GM21529 (cell line): ENCODE measurements around the gene SYT2.
"Not testable (repeated sequence)": the region's sequence is repeated elsewhere in the genome, so short reads cannot be mapped to it uniquely, and the experiment has no call there.

Experiments used
- ATAC-seq: cut with Tn5 transposase; IDR thresholded peaks from one replicate; pipeline ENCODE4 v1.9.1; 2021; ENCODE audit not compliant: unreplicated experiment

SYT2 gene

GRCh38 chr1:202625416-202626360, 84.6 kb downstream of the SYT2 start:
- peak; percentile 76 for ATAC-seq

- no peak for ATAC-seq
These were observed 85.5 kb downstream of the SYT2 start for GRCh38 chr1:202624781-202625108.

GRCh38 chr1:202624088-202624780, 86.0 kb downstream of the SYT2 start:
- no peak for ATAC-seq

- ATAC-seq = not testable (repeated sequence)
These were observed 86.8 kb downstream of the SYT2 start for GRCh38 chr1:202623476-202623875.

- no peak for ATAC-seq
These were observed 87.2 kb downstream of the SYT2 start for GRCh38 chr1:202623075-202623474.

GRCh38 chr1:202622388-202622787, 87.9 kb downstream of the SYT2 start:
- no peak for ATAC-seq

GRCh38 chr1:202621446-202621845, 88.8 kb downstream of the SYT2 start:
- ATAC-seq = no peak

- ATAC-seq = not testable (repeated sequence)
These were observed 90.2 kb downstream of the SYT2 start for GRCh38 chr1:202620036-202620435.

- no peak for ATAC-seq
These were observed 90.7 kb downstream of the SYT2 start for GRCh38 chr1:202619505-202619904.

- ATAC-seq = not testable (repeated sequence)
These were observed 91.2 kb downstream of the SYT2 start for GRCh38 chr1:202619012-202619411.

GRCh38 chr1:202616355-202616915, 93.8 kb downstream of the SYT2 start:
- ATAC-seq = peak; percentile 18

- peak; percentile 80 for ATAC-seq
These were observed 94.5 kb downstream of the SYT2 start for GRCh38 chr1:202615501-202616354.

GRCh38 chr1:202615208-202615500, 95.1 kb downstream of the SYT2 start:
- ATAC-seq = not testable (repeated sequence)

- ATAC-seq = not testable (repeated sequence)
These were observed 95.7 kb downstream of the SYT2 start for GRCh38 chr1:202614363-202615207.

GRCh38 chr1:202613571-202613970, 96.7 kb downstream of the SYT2 start:
- ATAC-seq = no peak

- ATAC-seq = not testable (repeated sequence)
These were observed 98.2 kb downstream of the SYT2 start for GRCh38 chr1:202612036-202612435.

GRCh38 chr1:202605515-202605914, 104.7 kb downstream of the SYT2 start:
- no peak for ATAC-seq

- ATAC-seq = no peak
These were observed 106.8 kb downstream of the SYT2 start for GRCh38 chr1:202603435-202603834.

- ATAC-seq = no peak
These were observed 109.7 kb downstream of the SYT2 start for GRCh38 chr1:202600432-202601041.
